Mammary microvascular endothelial cell (primary cell): Measurements from ENCODE around the gene TSPAN19. TPM values are rescaled to one million over a fixed set of nuclear protein-coding genes. Genes with fewer than 3 reads are reported as not detected.

Experiments
- total RNA-seq: library from RNA; depleted of rRNA; stranded (reverse); fragments of >200 nt; gene quantifications from 2 replicates; pipeline ENCODE4 v1.2.3, GENCODE V29; 2015

The TSPAN19 gene
- total RNA-seq = not detected in 2 replicates

DNA sequence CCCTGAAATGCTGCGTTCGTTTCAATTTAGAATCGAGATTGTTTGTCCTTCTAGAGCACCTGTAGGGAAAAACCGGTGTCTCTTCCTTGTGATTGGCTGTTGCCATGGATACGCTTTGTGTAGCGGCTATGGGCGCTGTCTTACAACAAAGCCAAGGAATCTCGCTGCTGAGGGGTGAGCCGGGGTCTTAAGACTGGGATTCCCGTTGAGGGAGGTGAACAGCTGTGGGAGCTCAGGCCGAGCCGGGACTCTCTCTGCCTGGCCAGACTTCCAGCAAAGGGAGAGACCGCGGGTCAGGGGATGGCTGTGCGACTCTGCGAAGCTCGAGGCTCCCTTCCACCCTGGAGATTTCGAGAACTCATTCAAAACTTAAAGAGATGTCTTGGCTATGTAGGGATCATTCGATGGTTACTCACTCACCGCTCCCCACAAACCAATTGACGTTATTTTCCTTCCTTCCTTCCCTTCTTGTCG, at the start of gene TSPAN19, which contains the start of gene LRRIQ1:
Gene TSPAN19, minus strand, starts transcription at position 44 of the 474 bp plus-strand sequence. CDS start 6,331 bp downstream, outside the sequence.
Gene LRRIQ1, plus strand, starts transcription at position 118 of the 474 bp plus-strand sequence. CDS start 1,826 bp downstream, outside the sequence.

Other genes with a start within 250 kb of the TSPAN19 start
- gene SLC6A15, start 123.5 kb downstream of the TSPAN19 start, total RNA-seq = 0.98 and 1.9 TPM in 2 replicates
- 0.05 and 0.47 TPM in 2 replicates for gene LRRIQ1, start 74 bp upstream of the TSPAN19 start, total RNA-seq
- gene ALX1, start 243.9 kb upstream of the TSPAN19 start, total RNA-seq = not detected in 2 replicates